GM19240 (cell line): ENCODE results near the gene DSCAML1.

Source experiments
- DNase-seq: peaks from one replicate; pipeline ENCODE4 v3.0.0; 2011; ENCODE audit warnings: low spot score; ENCODE audit not compliant: insufficient read length

Gene DSCAML1

GRCh38 chr11:117725048-117725734 lies 71.8 kb downstream of the DSCAML1 start:
- no peak for DNase-seq

- no peak for DNase-seq
Observed at GRCh38 chr11:117724621-117725020, 72.4 kb downstream of the DSCAML1 start.

GRCh38 chr11:117724104-117724503 lies 72.9 kb downstream of the DSCAML1 start:
- DNase-seq = no peak

- no peak for DNase-seq
Observed at GRCh38 chr11:117723277-117724024, 73.6 kb downstream of the DSCAML1 start.

- DNase-seq = no peak
Observed at GRCh38 chr11:117722082-117722481, 74.9 kb downstream of the DSCAML1 start.

- DNase-seq = no peak
Observed at GRCh38 chr11:117720061-117720511, 76.9 kb downstream of the DSCAML1 start.

- no peak for DNase-seq
Observed at GRCh38 chr11:117719480-117719879, 77.5 kb downstream of the DSCAML1 start.

GRCh38 chr11:117717485-117718314 lies 79.3 kb downstream of the DSCAML1 start:
- no peak for DNase-seq

GRCh38 chr11:117716521-117717440 lies 80.2 kb downstream of the DSCAML1 start:
- DNase-seq = no peak

GRCh38 chr11:117715801-117716200 lies 81.2 kb downstream of the DSCAML1 start:
- DNase-seq = no peak

GRCh38 chr11:117713538-117713991 lies 83.5 kb downstream of the DSCAML1 start:
- no peak for DNase-seq

- DNase-seq = no peak
Observed at GRCh38 chr11:117712530-117712929, 84.5 kb downstream of the DSCAML1 start.

GRCh38 chr11:117711331-117711730 lies 85.7 kb downstream of the DSCAML1 start:
- no peak for DNase-seq

GRCh38 chr11:117710211-117710610 lies 86.8 kb downstream of the DSCAML1 start:
- no peak for DNase-seq

GRCh38 chr11:117706322-117706814 lies 90.6 kb downstream of the DSCAML1 start:
- no peak for DNase-seq

GRCh38 chr11:117705866-117706265 lies 91.2 kb downstream of the DSCAML1 start:
- DNase-seq = no peak

GRCh38 chr11:117704395-117705100 lies 92.5 kb downstream of the DSCAML1 start:
- DNase-seq = no peak

GRCh38 chr11:117702946-117703598 lies 93.9 kb downstream of the DSCAML1 start:
- DNase-seq = no peak

- DNase-seq = no peak
Observed at GRCh38 chr11:117701781-117702180, 95.2 kb downstream of the DSCAML1 start.
